GM19463 (cell line): ENCODE results near the gene UBE2F.
"Not testable (repeated sequence)": the region's sequence is repeated elsewhere in the genome, so short reads cannot be mapped to it uniquely, and the experiment has no call there.

Source experiments
- ATAC-seq: cut with Tn5 transposase; IDR thresholded peaks from one replicate; pipeline ENCODE4 v1.9.1; 2021; ENCODE audit warnings: mild to moderate bottlenecking, moderate library complexity; ENCODE audit not compliant: unreplicated experiment

Gene UBE2F

GRCh38 chr2:237977380-237977779, 10.6 kb downstream of the UBE2F start:
- ATAC-seq = no peak

- no peak for ATAC-seq
Observed at GRCh38 chr2:237978058-237978712, 11.4 kb downstream of the UBE2F start.

DNA sequence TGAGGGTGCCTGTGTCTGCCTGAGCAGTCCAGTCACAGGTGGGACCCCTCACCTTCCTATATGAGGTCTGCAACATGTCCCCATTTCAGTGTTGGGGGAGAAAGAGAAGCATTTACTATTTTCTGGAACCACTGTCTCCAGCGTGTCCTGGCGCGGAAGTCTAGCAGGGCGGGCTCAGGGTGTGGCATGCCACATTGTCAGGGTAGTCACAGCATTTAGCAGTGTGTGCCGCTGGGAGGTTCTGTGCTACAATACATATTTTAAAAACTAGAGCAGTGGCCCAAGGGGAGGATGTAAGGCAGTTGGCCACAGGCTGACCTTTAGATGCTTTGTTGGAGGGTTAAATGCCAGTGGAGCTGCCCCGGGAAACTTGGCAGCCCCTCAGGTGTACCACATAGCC, 12.5 kb downstream of the UBE2F start:
- ATAC-seq = no peak

DNA sequence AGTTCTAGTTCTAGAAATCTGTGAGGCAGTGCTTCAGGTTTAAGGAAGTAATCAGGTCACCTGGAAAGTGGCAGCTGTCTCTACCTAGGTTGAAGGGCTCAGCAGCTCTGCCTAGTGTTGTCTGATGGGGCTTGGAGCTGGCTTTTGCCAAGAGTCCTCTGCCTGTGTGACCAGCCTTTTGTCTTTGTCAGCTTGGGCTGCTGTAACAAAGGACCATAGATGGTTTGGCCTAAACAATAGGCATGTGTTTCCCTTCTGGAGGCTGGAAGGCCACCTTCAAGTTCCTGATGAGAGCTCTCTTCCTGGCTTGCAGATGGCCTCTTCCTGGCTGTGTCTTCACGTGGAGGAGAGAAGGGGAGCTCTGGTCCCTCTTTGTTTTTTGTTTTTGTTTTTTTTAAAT, 13.3 kb downstream of the UBE2F start:
- ATAC-seq = no peak

GRCh38 chr2:237980751-237981150, 13.9 kb downstream of the UBE2F start:
- ATAC-seq = no peak

DNA sequence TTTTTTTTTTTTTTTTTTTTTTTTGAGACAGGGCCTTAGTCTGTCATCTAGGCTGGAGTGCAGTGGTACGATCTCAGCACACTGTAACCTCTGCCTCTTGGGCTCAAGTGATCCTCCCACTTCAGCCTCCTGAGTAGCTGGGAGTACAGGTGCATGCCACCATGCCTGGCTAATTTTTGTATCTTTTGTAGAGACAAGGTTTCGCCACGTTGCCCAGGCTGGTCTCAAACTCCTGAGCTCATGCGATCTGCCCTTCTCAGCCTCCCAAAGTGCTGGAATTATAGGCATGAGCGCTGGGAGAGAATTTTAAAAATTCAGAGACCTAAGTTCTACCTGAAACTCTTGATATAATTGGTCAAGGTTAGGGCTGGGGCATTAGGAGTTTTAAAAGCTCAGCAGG, 14.8 kb downstream of the UBE2F start:
- not testable (repeated sequence) for ATAC-seq

- no peak for ATAC-seq
Observed at GRCh38 chr2:237982039-237982725, 15.4 kb downstream of the UBE2F start.

DNA sequence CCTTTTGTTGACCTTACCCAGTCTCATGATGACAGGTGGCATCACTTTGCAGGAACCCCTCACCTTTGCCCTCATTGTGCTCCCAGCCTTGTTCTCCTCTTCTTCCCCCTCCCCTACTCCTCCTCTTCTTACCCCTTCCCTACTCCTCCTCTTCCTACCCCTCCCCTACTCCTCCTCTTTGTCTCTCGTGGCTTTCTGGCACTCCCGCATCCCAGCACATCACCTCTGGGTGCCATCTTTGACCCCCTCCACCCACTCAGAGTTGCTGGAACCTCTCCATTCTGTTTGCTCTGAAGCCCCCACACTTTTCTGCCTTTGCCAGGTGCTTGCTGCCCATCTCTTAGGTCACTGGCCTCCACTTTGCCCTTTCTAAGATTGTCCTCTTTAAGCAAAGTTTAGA, 17.1 kb downstream of the UBE2F start:
- ATAC-seq = no peak

- no peak for ATAC-seq
Observed at GRCh38 chr2:237987268-237987667, 20.5 kb downstream of the UBE2F start.

DNA sequence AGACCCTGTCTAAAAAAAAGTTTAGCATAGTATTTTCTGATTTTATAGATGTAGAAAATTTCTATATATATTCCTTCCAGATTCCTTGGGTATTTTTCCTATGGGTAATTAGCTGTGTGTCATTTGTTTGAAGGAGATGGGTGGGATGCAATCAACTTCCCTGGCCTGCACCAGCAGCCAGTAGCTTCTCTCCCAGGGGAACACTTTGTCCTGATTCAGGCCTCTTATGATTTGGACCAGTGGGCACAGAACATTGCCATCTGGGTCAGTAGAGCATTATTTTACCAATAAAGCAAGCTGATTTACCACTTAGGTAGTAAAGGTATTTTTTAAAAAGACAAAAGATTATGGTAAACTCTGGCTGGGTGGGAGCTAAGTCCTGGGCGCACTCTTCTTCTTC, 26.9 kb downstream of the UBE2F start:
- ATAC-seq = no peak

DNA sequence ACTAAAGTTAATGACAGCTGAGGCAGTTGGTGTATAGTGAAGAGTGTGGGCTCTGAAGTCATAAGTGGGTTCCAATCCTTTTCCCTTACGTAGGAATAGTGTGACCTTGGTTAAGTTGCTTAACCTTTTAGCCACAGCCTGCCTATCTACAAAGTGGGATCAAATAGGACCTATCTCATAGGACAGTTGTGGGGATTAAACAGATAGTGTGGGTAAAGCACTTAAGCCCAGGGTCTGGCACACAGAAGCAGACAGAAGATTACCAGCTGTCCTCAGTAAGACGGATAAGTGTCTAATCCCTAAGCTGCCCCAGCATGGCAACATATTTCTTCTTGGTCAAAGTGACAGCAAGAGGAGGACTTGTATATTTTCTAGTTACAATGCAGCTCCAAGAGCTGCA, 28.2 kb downstream of the UBE2F start:
- no peak for ATAC-seq

GRCh38 chr2:237996021-237996593, 29.3 kb downstream of the UBE2F start:
- ATAC-seq = no peak

DNA sequence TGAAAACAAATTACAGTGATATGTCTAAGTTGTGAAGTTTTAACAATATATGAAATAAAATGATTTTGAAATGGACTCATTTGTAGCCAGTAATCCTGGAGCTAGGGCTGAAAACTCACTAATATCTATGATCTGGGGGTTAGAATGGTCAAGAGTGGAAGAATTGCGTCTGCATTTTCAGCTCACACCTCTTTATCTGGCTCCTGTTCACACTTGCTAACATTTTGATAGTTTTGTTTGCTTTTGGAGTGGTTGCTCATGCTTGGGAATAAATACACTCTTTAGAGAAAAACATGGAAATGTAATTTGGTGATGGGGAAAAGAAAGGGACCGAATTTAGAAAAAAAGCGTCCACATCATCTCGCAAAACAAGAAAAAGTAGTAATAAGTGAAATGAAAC, 30.7 kb downstream of the UBE2F start:
- no peak for ATAC-seq

DNA sequence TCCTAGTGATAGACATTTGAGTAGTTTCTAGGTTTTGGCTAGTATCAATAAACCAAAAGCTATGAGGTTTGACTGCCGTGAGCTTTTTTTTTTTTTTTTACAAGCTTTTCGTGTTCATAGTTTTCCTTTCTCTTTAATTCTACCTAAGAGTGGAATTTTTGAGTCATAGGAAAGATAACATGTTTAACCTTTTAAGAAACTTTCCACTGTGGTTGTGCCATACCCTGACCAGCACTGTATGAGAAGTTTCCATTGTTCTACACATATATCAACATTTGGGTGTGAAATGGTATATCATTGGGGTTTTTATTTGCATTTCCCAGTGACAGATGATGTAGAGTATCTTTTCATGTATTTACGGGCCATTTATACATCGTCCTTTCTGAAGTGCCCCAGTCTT, 31.7 kb downstream of the UBE2F start:
- peak; percentile 87 for ATAC-seq

GRCh38 chr2:238003234-238004031, 36.6 kb downstream of the UBE2F start:
- no peak for ATAC-seq

DNA sequence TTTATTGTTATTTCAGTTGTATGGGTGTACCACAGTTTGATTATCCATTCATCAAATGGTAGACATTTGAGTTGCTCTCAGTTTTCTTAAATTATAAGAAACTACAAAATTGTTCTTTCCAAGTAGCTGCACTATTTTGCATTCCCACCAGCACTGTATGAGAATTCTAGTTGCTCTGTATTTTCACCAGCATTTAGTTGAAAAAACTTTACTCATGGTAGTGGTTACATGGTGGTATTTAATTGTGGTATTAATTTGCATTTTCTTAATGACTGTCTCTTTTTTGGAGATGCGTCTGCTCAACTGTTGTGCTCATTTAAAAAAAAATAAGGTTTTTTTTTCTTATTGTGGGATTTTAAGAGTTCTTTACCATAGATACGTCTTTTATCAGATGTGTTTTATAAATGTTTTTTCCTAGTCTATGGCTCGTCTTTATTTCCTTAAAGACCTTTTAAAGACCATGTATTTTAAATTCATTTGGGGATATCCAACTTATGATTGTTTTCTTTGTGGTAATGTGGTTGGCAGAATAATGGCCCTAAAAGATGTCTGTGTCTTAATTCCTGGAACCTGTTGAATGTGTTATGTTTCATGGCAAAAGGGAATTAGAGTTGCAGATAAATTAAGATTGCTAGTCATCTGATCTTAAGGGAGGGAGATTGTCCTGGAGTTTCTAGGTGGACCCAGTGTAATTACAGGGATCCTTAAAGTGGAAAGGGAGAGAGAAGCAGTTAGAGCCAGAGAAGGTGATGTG, 37.4 kb downstream of the UBE2F start:
- no peak for ATAC-seq

GRCh38 chr2:238005528-238005927, 38.7 kb downstream of the UBE2F start:
- no peak for ATAC-seq

- ATAC-seq = no peak
Observed at GRCh38 chr2:238006510-238006909, 39.7 kb downstream of the UBE2F start.

- no peak for ATAC-seq
Observed at GRCh38 chr2:238007924-238008323, 41.1 kb downstream of the UBE2F start.

GRCh38 chr2:238009563-238009962, 42.7 kb downstream of the UBE2F start:
- ATAC-seq = no peak

DNA sequence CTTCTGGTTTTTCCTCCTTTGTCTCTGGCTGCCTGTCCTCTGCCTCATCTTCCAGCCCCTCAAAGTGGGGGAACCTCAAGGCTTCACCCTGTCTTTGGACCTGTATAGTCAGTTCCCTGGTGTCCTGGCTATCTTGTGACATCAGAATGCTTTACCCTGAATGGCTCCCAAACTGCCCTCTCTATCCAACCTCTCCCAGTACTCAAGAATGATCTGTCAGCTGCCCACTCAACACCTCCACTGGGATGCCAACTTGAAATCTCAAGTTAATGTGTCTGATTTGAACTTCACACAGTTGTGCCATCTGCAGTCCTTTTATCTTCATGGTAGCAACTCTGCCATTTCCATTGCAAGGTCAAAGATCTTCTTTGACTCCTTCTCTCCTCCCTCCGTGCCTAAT, 43.8 kb downstream of the UBE2F start:
- no peak for ATAC-seq
